GM12873 (cell line): ENCODE data around the gene HOXA5.

ENCODE experiments used
- CTCF ChIP-seq: IDR thresholded peaks from 2 replicates; pipeline ENCODE4 v1.5.1; 2012; ENCODE audit warnings: low read depth, mild to moderate bottlenecking, moderate library complexity, low read length, control low read depth; ENCODE audit not compliant: insufficient read depth; ENCODE audit errors: missing control alignments

Gene HOXA5

GRCh38 chr7:27166531-27167505, 23.3 kb upstream of the HOXA5 start:
- no peak for TF ChIP-seq CTCF

GRCh38 chr7:27165996-27166530, 22.6 kb upstream of the HOXA5 start:
- no peak for TF ChIP-seq CTCF

GRCh38 chr7:27165089-27165995, 21.9 kb upstream of the HOXA5 start, which contains the start of gene HOXA9:
TSS of gene HOXA9 (minus strand) at chr7:27165537. CDS start at chr7:27165457, 80 bp downstream.
- no peak for TF ChIP-seq CTCF

- no peak for TF ChIP-seq CTCF
These were observed 21.0 kb upstream of the HOXA5 start for GRCh38 chr7:27164367-27165088.

GRCh38 chr7:27164045-27164366, 20.5 kb upstream of the HOXA5 start:
- no peak for TF ChIP-seq CTCF

GRCh38 chr7:27163288-27164044, 20.0 kb upstream of the HOXA5 start:
- no peak for TF ChIP-seq CTCF
